Sigmoid colon (tissue), 3 donors: ENCODE measurements around the gene ANKRD50.

Source experiments
- CTCF ChIP-seq, 4 experiments: fragments of 450-650 bp in 3 of 4; fragments of 200-600 bp in 1 of 4; IDR thresholded peaks; one replicate each; pipeline ENCODE4 v1.5.1; 2016 to 2019; ENCODE audit warnings: antibody characterized with exemption in 4 of 4, mild to moderate bottlenecking in 3 of 4, moderate library complexity in 2 of 4
- POLR2A ChIP-seq, 2 donors: fragments of 450-650 bp; IDR thresholded peaks; one replicate each; pipeline ENCODE4 v1.6.1; 2016; ENCODE audit warnings: antibody characterized with exemption in 2 of 2, mild to moderate bottlenecking in 2 of 2, moderate library complexity in 2 of 2

GRCh38 chr4:124642846-124643245 is 69.7 kb downstream of the ANKRD50 start:
- TF ChIP-seq POLR2A (IDR thresholded peaks at IDR 0.05) (no peak), CTCF (IDR thresholded peaks at IDR 0.05) (no peak)
